ENCODE measurements around the gene CEBPA. TPM values are rescaled to one million over a fixed set of nuclear protein-coding genes. Genes with fewer than 3 reads are reported as not detected.

The CEBPA gene
- total RNA-seq, 2 experiments from 2014 or later: 0.84 to 1.4 TPM

- Mint-ChIP-seq H3K4me1 (ENCODE audit: low read depth) (peaks cover 7% of the 10 kb centered on the region), H3K27ac (no peak overlapping the region), H3K4me3 (no peak overlapping the region), H3K36me3 (ENCODE audit: low read depth) (no peaks in the 10 kb centered on the region), H3K27me3 (no peaks in the 10 kb centered on the region), H3K9me3 (no peaks in the 10 kb centered on the region)
- ATAC-seq (ENCODE audit: poor library complexity) (no peak), DNase-seq (no peak)
- no peak overlapping the region for H3K4me3 ChIP-seq (ENCODE audit: low read length)
- H3K27me3 ChIP-seq (ENCODE audit: control insufficient read depth in 1 of 2, insufficient read depth in 2 of 2, low read length in 2 of 2): no peaks in the 10 kb centered on the region
- no peaks in the 10 kb centered on the region for H3K9me3 ChIP-seq (ENCODE audit: control insufficient read depth in 1 of 2, insufficient read depth in 1 of 2, low read length in 2 of 2)
- peaks cover 15% of the 10 kb centered on the region for H3K4me1 ChIP-seq (ENCODE audit: insufficient read depth, low read length)
- no peak overlapping the region for H3K27ac ChIP-seq (ENCODE audit: low read depth in 1 of 2, low read length in 2 of 2)
- ChIA-PET POLR2A (no interaction called here), CTCF (no interaction called here)
- TF ChIP-seq CTCF (IDR thresholded peaks at IDR 0.05): no peak
- no peaks in the 10 kb centered on the region for H3K36me3 ChIP-seq (ENCODE audit: insufficient read depth, low read length)
- intact Hi-C loops (cut with DNase I, micrococcal nuclease): no loop called here
Measured at GRCh38 chr19:33279430-33280350, 22.6 kb downstream of the CEBPA start.

DNA sequence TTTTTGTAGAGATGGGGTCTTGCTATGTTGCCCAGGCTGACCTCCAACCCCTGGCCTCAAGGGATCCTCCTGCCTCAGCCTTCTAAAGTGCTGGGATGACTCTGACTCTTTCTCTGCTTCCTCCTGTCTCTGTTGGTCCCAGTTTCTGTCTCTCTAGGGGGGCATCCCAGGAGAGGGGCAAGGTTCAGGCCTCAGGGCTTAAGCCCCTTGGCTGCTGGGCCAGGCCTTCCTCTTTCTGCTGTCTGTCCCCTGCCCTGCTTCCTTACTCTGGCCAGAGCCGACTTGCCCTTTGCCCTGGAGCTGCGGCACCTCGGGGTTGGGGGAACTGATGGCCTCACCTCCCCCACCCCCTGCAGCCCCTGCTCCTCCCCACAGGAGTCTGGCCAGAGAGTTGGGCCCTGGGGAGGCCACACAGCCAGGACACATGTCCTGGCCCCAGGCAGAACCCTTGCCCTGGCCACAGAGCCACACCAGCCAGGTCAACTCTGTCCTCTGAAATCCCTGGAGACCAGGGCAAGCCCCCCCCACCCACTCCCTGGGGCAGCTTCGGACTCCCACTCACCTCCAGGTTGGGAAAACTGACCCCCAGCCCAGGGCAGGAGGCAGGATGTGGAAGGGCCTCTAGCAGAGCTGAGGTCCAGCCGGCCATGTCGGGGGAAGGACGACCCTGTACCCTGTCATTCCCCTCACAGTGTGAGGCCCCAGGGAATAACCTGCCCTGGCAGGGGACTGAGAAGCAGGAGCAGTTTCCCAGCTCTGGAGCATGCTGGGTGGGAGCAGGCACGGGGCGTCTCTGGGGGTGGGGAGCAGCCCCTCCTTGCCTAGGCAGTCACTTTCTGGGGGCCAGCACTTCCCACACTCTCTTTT lies 23.7 kb downstream of the CEBPA start:
- no peaks in the 10 kb centered on the region for H3K9me3 Mint-ChIP-seq
- CTCF ChIA-PET: no interaction called here
- POLR2A ChIA-PET: no interaction called here

GRCh38 chr19:33278023-33278402 lies 24.3 kb downstream of the CEBPA start:
- ChIA-PET CTCF (no interaction called here), POLR2A (no interaction called here)
- H3K36me3 Mint-ChIP-seq (ENCODE audit: low read depth): no peaks in the 10 kb centered on the region
- no peak overlapping the region for H3K27ac Mint-ChIP-seq
- Histone ChIP-seq H3K4me3 (ENCODE audit: low read length) (no peak overlapping the region), H3K36me3 (ENCODE audit: insufficient read depth, low read length) (no peaks in the 10 kb centered on the region), H3K9me3 (ENCODE audit: control insufficient read depth in 1 of 2, insufficient read depth in 1 of 2, low read length in 2 of 2) (no peaks in the 10 kb centered on the region), H3K27me3 (ENCODE audit: control insufficient read depth in 1 of 2, insufficient read depth in 2 of 2, low read length in 2 of 2) (no peaks in the 10 kb centered on the region), H3K27ac (ENCODE audit: low read depth in 1 of 2, low read length in 2 of 2) (no peak overlapping the region), H3K4me1 (ENCODE audit: insufficient read depth, low read length) (peaks cover 29% of the 10 kb centered on the region)
- intact Hi-C loops (cut with DNase I, micrococcal nuclease): no loop called here
- H3K27me3 Mint-ChIP-seq: no peaks in the 10 kb centered on the region
- ATAC-seq (ENCODE audit: poor library complexity) (no peak), DNase-seq (no peak)
- H3K4me3 Mint-ChIP-seq: no peak overlapping the region
- no peak for TF ChIP-seq CTCF (IDR thresholded peaks at IDR 0.05)
- no peaks in the 10 kb centered on the region for H3K9me3 Mint-ChIP-seq
- H3K4me1 Mint-ChIP-seq (ENCODE audit: low read depth): peaks cover 7% of the 10 kb centered on the region

More for the DNA sequence above, 23.7 kb downstream of the CEBPA start:
- Histone ChIP-seq H3K27ac (ENCODE audit: low read depth in 1 of 2, low read length in 2 of 2) (no peak overlapping the region), H3K4me1 (ENCODE audit: insufficient read depth, low read length) (peaks cover 26% of the 10 kb centered on the region), H3K9me3 (ENCODE audit: control insufficient read depth in 1 of 2, insufficient read depth in 1 of 2, low read length in 2 of 2) (no peaks in the 10 kb centered on the region), H3K4me3 (ENCODE audit: low read length) (no peak overlapping the region), H3K36me3 (ENCODE audit: insufficient read depth, low read length) (no peaks in the 10 kb centered on the region), H3K27me3 (ENCODE audit: control insufficient read depth in 1 of 2, insufficient read depth in 2 of 2, low read length in 2 of 2) (no peaks in the 10 kb centered on the region)
- Mint-ChIP-seq H3K27me3 (no peaks in the 10 kb centered on the region), H3K4me1 (ENCODE audit: low read depth) (peaks cover 7% of the 10 kb centered on the region), H3K4me3 (no peak overlapping the region), H3K27ac (no peak overlapping the region), H3K36me3 (ENCODE audit: low read depth) (no peaks in the 10 kb centered on the region)
- no peak for TF ChIP-seq CTCF (IDR thresholded peaks at IDR 0.05)
- no peak for DNase-seq
- intact Hi-C loops (cut with DNase I, micrococcal nuclease): no loop called here
- ATAC-seq (ENCODE audit: poor library complexity): no peak

Data from CD4-positive, alpha-beta T cell (primary cell).